ENCODE measurements around the gene PPP1R16B. TPM values are rescaled to one million over a fixed set of nuclear protein-coding genes. Genes with fewer than 3 reads are reported as not detected.
"Not testable (repeated sequence)": the region's sequence is repeated elsewhere in the genome, so short reads cannot be mapped to it uniquely, and the experiment has no call there.

The PPP1R16B gene
- total RNA-seq, 2 donors from 2014 or later, result 45.5 to 80.4 TPM

DNA sequence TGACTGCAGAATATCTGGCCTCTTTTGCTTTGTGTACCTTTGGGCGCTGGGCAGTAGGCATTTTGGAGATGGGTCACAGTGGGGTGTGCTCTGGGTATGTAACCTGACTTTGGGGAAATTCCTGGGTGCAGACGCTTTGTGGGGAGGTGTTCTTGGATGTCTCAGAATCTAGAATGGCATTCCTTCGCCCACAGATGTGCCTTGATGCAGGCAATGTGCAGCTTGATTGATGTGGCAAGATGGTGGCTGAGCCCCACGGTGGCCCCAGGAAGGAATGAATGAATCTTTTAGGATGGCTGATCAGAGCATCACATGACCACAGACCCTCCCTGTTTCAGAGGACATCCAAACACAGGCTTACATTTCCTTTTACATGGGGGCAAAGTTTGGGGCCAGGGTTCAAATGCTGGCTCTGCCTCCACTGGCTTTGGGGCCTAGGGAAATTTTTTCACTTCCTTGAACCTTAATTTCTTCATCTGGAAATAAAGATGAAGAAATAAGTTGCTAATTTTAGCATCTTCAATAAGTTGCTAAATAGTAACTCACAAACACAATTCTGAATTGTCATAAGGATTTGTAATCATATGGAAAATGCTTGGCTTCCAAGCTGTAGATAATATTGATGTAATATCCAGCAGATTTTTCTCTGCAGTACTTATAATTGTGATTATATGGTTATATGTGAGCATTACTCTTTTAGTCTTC, 5.6 kb downstream of the PPP1R16B start:
- ATAC-seq, result peak in 1 of 2 donors; percentile 4
- DNase-seq (ENCODE audit: low spot score in 2 of 2), result no peak
- Mint-ChIP-seq H3K36me3 (peaks cover 42 to 66% of the 10 kb centered on the region in 2 donors), H3K9me3 (no peaks in the 10 kb centered on the region), H3K27ac (no peak overlapping the region)

DNA sequence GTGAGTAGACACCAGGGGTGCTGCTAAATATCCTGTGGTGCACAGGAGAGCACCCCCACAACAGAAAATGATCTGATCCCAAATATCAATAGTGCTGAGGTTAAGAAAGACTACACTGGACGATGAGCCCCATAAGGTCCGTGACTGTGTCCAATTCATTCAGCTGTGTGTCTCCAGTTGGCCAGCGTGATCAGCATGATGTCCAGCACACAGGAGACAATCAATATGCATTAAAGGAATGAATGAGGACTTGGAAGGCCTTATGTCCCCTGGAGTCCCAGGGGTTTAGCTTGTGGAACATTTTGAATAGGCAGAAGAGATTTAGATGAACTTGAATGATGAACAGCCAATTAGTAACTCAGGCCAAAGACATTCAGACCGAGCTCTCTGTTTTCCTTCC, 6.3 kb downstream of the PPP1R16B start:
- ATAC-seq (no peak), DNase-seq (ENCODE audit: low spot score in 2 of 2) (no peak)
- Mint-ChIP-seq H3K9me3 (no peaks in the 10 kb centered on the region), H3K36me3 (peaks cover 41 to 72% of the 10 kb centered on the region in 2 donors), H3K27ac (no peak overlapping the region)

DNA sequence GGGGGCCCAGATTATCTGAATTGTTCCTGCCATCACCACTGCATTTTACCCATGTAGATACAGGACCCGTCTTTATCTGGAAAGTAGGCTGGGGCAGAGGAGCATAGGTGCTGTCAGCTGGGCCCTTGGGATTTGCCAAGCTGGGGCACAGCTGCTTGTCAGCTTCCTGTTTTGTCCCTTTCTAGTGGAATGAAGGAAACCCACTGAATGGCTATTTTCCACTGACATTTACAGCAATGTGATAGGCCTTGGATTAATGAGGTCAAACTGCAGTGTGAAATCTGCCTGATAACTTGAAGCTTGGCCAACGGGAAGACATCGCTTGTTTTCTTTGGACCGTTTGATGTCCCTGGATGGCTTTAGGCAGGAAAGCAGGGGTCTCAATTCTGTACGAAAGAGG, 6.7 kb downstream of the PPP1R16B start:
- Mint-ChIP-seq H3K36me3 (peaks cover 41 to 72% of the 10 kb centered on the region in 2 donors), H3K27ac (no peak overlapping the region), H3K9me3 (no peaks in the 10 kb centered on the region)
- ATAC-seq (no peak), DNase-seq (ENCODE audit: low spot score in 2 of 2) (no peak)

- no peak for ATAC-seq
- Mint-ChIP-seq H3K36me3 (peaks cover 41 to 71% of the 10 kb centered on the region in 2 donors), H3K27ac (no peak overlapping the region), H3K9me3 (no peaks in the 10 kb centered on the region)
- no peak for DNase-seq (ENCODE audit: low spot score in 2 of 2)
These were observed 7.4 kb downstream of the PPP1R16B start for GRCh38 chr20:38812709-38813573.

DNA sequence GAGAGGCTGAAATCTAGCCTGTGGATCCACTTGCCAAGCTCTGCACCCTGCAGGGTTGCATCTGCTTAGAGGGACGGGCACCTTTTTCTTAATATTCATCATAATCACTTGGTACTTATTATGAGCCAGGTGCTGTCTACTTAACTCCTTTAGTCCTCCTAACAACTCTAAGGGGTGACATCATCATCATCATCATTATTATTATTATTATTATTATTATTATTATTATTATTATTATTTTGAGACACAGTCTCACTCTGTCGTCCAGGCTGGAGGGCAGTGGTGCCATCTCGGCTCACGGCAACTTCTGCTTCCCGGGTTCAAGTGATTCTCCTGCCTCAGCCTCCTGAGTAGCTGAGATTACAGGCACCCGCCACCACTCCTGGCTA, 8.1 kb downstream of the PPP1R16B start:
- H3K9me3 Mint-ChIP-seq; H3K27ac Mint-ChIP-seq; ATAC-seq; DNase-seq (ENCODE audit: low spot score in 2 of 2): not testable (repeated sequence)
- peaks cover 41 to 71% of the 10 kb centered on the region in 2 donors for H3K36me3 Mint-ChIP-seq

DNA sequence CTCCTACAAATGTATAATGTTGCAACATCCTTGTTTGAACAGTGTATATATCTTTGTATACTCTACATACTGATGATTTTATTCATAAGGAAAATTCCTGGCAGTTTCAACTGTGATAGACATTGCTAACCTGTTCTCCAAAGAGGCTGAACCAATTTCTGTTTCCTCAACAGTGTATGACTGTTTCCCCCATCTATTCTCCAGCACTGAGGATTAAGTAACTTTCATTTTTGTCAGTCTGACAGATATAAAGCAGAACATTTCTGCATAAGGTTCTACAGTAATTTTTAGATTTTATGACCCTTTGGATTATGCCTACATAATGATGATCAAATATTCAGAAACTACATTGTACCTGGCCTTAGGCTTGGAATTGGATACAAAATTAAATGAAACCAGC, 9.9 kb downstream of the PPP1R16B start:
- Mint-ChIP-seq H3K27ac (peak overlapping the region in 1 of 2 donors; percentile 81), H3K9me3 (no peaks in the 10 kb centered on the region), H3K36me3 (peaks cover 29 to 64% of the 10 kb centered on the region in 2 donors)
- DNase-seq (ENCODE audit: low spot score in 2 of 2), result no peak
- ATAC-seq, result no peak

GRCh38 chr20:38818113-38819065, 12.9 kb downstream of the PPP1R16B start:
- H3K9me3 Mint-ChIP-seq, result no peaks in the 10 kb centered on the region
- DNase-seq (ENCODE audit: low spot score in 2 of 2) (no peak), ATAC-seq (peak in 1 of 2 donors; percentile 41)
- peaks cover 21 to 60% of the 10 kb centered on the region in 2 donors for H3K36me3 Mint-ChIP-seq
- H3K27ac Mint-ChIP-seq, result peak overlapping the region; percentile 23 to 62

DNA sequence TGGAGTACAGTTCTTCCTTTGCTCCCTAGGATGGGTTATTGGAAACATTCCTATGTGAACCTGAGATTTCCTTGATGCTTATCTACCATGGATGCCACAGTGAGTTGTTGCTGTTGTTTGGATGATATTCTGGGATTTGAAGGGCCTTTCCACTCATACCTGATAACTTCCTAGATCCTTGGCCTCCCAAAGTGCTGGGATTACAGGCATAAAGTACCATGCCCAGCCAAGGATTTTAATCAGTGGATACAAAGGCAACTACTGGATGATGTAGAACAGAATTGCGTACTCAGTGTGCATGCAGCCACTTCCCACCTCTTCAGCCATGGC, 20.0 kb downstream of the PPP1R16B start:
- Mint-ChIP-seq H3K36me3 (peaks cover 21 to 71% of the 10 kb centered on the region in 2 donors), H3K27ac (no peak overlapping the region), H3K9me3 (no peaks in the 10 kb centered on the region)
- no peak for DNase-seq (ENCODE audit: low spot score in 2 of 2)
- ATAC-seq, result no peak

DNA sequence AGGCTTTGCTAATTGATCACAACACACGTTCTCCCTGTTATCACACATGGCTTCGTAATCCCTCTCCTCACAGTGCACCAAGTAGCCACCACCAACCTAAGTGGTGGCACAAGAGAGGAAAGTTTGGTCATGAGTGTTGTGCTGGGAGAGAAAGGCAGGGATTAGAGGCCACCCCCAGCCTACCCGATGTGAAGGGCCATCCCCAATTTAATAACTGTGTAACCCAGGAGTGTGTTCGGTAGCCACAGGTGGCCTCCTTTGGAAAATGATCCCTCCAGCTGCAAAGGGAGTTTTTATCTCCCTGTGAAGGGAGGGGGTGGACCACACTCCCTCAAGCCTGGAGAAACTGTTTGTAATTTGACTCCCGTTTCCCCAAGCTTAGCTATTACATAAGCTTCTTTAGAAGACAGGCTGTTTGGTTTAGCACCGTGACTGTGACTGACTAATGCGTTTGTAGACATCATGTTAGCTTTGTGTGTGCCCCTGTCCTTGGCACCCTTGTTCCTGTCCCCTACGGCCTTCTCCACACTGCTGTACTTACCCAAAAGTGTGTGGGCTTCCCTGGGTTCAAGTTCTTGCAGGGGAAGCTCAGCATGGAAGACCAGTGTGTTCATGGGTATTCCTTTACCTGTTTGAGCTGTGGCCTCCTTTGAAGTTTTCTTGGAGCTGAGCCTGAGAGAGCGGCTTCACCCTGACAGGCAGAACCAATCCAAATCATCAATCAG, 20.6 kb downstream of the PPP1R16B start:
- Mint-ChIP-seq H3K36me3 (peaks cover 21 to 73% of the 10 kb centered on the region in 2 donors), H3K9me3 (no peaks in the 10 kb centered on the region), H3K27ac (peak overlapping the region in 1 of 2 donors; percentile 36)
- DNase-seq (ENCODE audit: low spot score in 2 of 2) (no peak), ATAC-seq (no peak)

- Mint-ChIP-seq H3K36me3 (peaks cover 25 to 78% of the 10 kb centered on the region in 2 donors), H3K27ac (peak overlapping the region; percentile 76 to 87), H3K9me3 (no peaks in the 10 kb centered on the region)
- DNase-seq (ENCODE audit: low spot score in 2 of 2) (no peak), ATAC-seq (peak; percentile 27 to 61)
These were observed 22.3 kb downstream of the PPP1R16B start for GRCh38 chr20:38827770-38828281.

DNA sequence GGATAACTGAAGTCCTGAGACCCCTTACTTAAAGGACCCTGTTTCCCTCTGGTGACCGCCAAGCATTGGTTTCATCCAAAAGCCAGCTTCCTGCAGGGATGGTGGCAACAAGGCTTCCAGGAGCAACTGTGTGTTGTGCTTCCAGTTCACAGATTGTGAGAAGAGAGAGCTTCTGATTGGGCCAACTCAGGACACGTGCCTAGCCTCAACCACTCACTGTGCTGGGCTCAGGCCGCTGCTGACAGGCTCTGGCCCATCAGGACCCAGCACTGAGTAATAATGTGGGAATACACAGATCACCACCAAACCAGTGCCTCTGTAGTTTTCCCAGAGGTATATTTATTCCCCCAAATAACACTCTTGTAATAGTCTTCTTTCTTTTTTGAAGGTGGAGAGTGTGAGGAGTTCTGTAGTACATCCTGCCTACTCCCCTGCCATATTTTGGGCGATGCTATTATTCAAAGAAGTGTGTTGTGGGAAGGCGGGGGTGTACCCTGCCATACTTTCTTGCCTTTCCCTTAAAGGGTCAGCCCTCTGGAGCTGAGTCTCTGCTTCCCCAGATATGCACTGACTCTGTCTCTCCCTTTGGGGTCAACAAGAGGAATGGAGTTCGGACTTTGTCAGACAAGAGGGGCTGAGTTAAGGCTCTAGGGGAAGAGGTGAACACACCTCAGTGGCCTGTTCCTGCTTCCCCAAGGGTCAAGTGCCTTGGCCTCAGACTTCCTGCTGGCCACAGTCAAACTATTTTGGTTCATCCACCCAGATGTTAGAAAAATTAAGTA, 23.2 kb downstream of the PPP1R16B start:
- DNase-seq (ENCODE audit: low spot score in 2 of 2) (no peak), ATAC-seq (no peak)
- H3K36me3 Mint-ChIP-seq, result peaks cover 17 to 70% of the 10 kb centered on the region in 2 donors
- peak overlapping the region; percentile 76 to 80 for H3K27ac Mint-ChIP-seq
- H3K9me3 Mint-ChIP-seq, result no peaks in the 10 kb centered on the region

DNA sequence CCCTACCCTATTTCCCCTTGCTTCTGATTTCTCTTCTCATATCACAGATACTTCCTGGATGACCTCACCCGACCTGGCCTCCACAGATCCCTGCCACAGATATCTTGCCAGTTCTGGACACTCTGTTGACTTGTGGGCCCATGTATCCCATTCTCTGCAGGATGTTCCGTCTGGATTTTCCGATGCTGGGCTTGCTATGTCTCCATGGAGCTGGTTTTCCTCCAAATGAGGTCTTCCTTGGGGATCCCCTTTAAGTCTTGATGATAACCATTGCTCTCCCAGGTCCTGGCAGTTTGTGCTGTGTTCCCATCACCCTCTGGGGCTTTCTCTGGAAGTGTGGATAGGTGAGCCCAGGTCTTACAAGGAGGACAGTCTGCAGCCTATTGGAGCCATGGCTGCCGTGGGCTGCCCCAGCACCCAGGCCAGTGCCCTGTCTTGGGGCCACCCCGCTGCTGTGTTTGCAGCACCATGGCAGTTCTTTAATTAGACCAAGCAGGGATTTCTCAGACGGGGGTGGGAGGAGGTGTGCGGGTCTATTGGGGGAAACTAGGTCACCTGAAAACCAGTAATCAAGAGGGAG, 23.9 kb downstream of the PPP1R16B start:
- Mint-ChIP-seq H3K27ac (peak overlapping the region; percentile 76 to 80), H3K36me3 (peaks cover 16 to 63% of the 10 kb centered on the region in 2 donors), H3K9me3 (no peaks in the 10 kb centered on the region)
- no peak for ATAC-seq
- no peak for DNase-seq (ENCODE audit: low spot score in 2 of 2)

DNA sequence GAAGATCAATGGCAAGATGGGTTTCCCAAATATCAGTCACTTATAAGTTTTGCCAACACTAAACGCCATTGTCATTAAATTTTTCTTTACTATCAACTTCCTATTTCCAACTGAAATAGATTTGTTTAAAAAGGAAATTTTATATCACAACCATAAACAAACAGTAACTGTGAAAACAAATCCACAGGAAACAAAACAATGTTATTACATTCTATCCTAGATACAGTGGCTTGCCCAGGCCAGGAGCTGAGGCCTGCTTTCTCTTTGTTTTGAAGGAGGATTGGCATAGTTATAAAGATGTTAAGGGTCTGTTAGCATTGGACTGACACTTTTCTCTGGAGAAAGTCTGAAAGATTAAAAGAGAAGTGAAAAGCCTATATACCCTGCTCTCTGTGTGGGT, 24.9 kb downstream of the PPP1R16B start:
- no peak for DNase-seq (ENCODE audit: low spot score in 2 of 2)
- Mint-ChIP-seq H3K27ac (peak overlapping the region; percentile 32 to 76), H3K9me3 (no peaks in the 10 kb centered on the region), H3K36me3 (peaks cover 12 to 58% of the 10 kb centered on the region in 2 donors)
- no peak for ATAC-seq

GRCh38 chr20:38831049-38831691, 25.7 kb downstream of the PPP1R16B start:
- peaks cover 12 to 53% of the 10 kb centered on the region in 2 donors for H3K36me3 Mint-ChIP-seq
- no peaks in the 10 kb centered on the region for H3K9me3 Mint-ChIP-seq
- H3K27ac Mint-ChIP-seq, result peak overlapping the region in 1 of 2 donors; percentile 89
- ATAC-seq (no peak), DNase-seq (ENCODE audit: low spot score in 2 of 2) (no peak)
